HG03095 (cell line): ENCODE results near the gene SRR.
"Not testable (repeated sequence)": the region's sequence is repeated elsewhere in the genome, so short reads cannot be mapped to it uniquely, and the experiment has no call there.

Experiments used
- ATAC-seq: cut with Tn5 transposase; IDR thresholded peaks from one replicate; pipeline ENCODE4 v1.9.1; 2021; ENCODE audit warnings: moderate library complexity; ENCODE audit not compliant: unreplicated experiment

SRR gene

GRCh38 chr17:2303204-2304188 is at the start of gene SRR, which contains the start of gene SMG6:
TSS of gene SRR (plus strand) at chr17:2303950. CDS start at chr17:2315561, 11,611 bp downstream.
TSS of gene SMG6 (minus strand) at chr17:2303785. CDS start at chr17:2303720, 65 bp downstream.
- ATAC-seq, result peak; percentile 73

- ATAC-seq, result not testable (repeated sequence)
These were observed 44.9 kb upstream of the SRR start for GRCh38 chr17:2258830-2259229.

GRCh38 chr17:2259769-2260536 is 43.8 kb upstream of the SRR start:
- ATAC-seq, result peak; percentile 52

- no peak for ATAC-seq
These were observed 41.6 kb upstream of the SRR start for GRCh38 chr17:2262135-2262587.

- no peak for ATAC-seq
These were observed 40.3 kb upstream of the SRR start for GRCh38 chr17:2263183-2264066.

- no peak for ATAC-seq
These were observed 39.5 kb upstream of the SRR start for GRCh38 chr17:2264067-2264860.

- ATAC-seq, result not testable (repeated sequence)
These were observed 38.6 kb upstream of the SRR start for GRCh38 chr17:2265166-2265565.

- no peak for ATAC-seq
These were observed 37.5 kb upstream of the SRR start for GRCh38 chr17:2266045-2266864.

GRCh38 chr17:2266865-2267228 is 36.9 kb upstream of the SRR start:
- ATAC-seq, result no peak

GRCh38 chr17:2267354-2267753 is 36.4 kb upstream of the SRR start:
- no peak for ATAC-seq

- ATAC-seq, result no peak
These were observed 31.6 kb upstream of the SRR start for GRCh38 chr17:2271985-2272702.

- no peak for ATAC-seq
These were observed 29.3 kb upstream of the SRR start for GRCh38 chr17:2274414-2274813.

- ATAC-seq, result no peak
These were observed 28.0 kb upstream of the SRR start for GRCh38 chr17:2275722-2276121.

- no peak for ATAC-seq
These were observed 26.1 kb upstream of the SRR start for GRCh38 chr17:2277429-2278170.

- no peak for ATAC-seq
These were observed 24.0 kb upstream of the SRR start for GRCh38 chr17:2279707-2280106.

- ATAC-seq, result no peak
These were observed 21.4 kb upstream of the SRR start for GRCh38 chr17:2282297-2282873.

- no peak for ATAC-seq
These were observed 20.4 kb upstream of the SRR start for GRCh38 chr17:2283302-2283701.
